SK-N-SH (cell line): ENCODE results near the gene MOCS3. TPM values are rescaled to one million over a fixed set of nuclear protein-coding genes. Genes with fewer than 3 reads are reported as not detected.

ENCODE experiments used
- CTCF ChIA-PET: fragments of 300-600, 350-600 bp; formaldehyde crosslinking; extraction: SDS; loops from one replicate; lab custom pipeline; 2021; lab: Yijun Ruan, JAX
- POLR2A ChIA-PET: fragments of 350-600 bp; sonication (Branson Sonifier 250); formaldehyde crosslinking; extraction: SDS; loops from one replicate; lab custom pipeline; 2020; ENCODE audit warnings: antibody characterized with exemption, inconsistent platforms; lab: Yijun Ruan, JAX
- DNase-seq: peaks from one replicate; pipeline ENCODE4 v3.0.0; 2012
- H2AFZ ChIP-seq: fragments of 200-600 bp; sonication (generic); 2 replicates; pipeline ENCODE4 v1.8.1; 2016; ENCODE audit warnings: antibody characterized with exemption, mild to moderate bottlenecking, low read depth
- H3F3A ChIP-seq: fragments of 200-600 bp; sonication (generic); replicated peaks from 2 replicates; pipeline ENCODE3; 2016; ENCODE audit warnings: antibody characterized with exemption, mild to moderate bottlenecking; ENCODE audit not compliant: insufficient read depth
- H3K27ac ChIP-seq, 2 experiments: fragments of 200-500 bp in 1 of 2; fragments of 200-600 bp in 1 of 2; sonication (Bioruptor generic) in 1 of 2; sonication (generic), shearing (Covaris generic) in 1 of 2; 2 replicates each; pipeline versions ENCODE4 v1.5.1 to v1.6.1; 2014 to 2016; ENCODE audit warnings: low read depth in 2 of 2, inconsistent platforms in 1 of 2, low read length in 1 of 2, mild to moderate bottlenecking in 1 of 2, mixed read lengths in 1 of 2
- H3K27me3 ChIP-seq: fragments of 200-600 bp; sonication (generic), shearing (Covaris generic); 2 replicates; pipeline ENCODE4 v1.6.1; 2016; ENCODE audit warnings: mixed run types; ENCODE audit not compliant: insufficient read depth
- H3K36me3 ChIP-seq, 2 experiments: fragments of 200-500 bp in 1 of 2; fragments of 200-600 bp in 1 of 2; sonication (Bioruptor generic) in 1 of 2; sonication (generic) in 1 of 2; replicated peaks in 1 of 2; 2 replicates each; pipeline versions ENCODE3 to v1.5.1; 2014 to 2016; ENCODE audit warnings: low read length in 1 of 2, mild to moderate bottlenecking in 1 of 2; ENCODE audit not compliant: insufficient read depth in 2 of 2, control insufficient read depth in 1 of 2
- H3K4me1 ChIP-seq, 2 experiments: fragments of 200-500 bp in 1 of 2; fragments of 200-600 bp in 1 of 2; sonication (Bioruptor generic) in 1 of 2; sonication (generic), shearing (Covaris generic) in 1 of 2; 2 replicates each; pipeline versions ENCODE4 v1.5.1 to v1.6.1; 2014 to 2016; ENCODE audit warnings: low read depth in 1 of 2, low read length in 1 of 2, mixed run types in 1 of 2; ENCODE audit not compliant: insufficient read depth in 2 of 2, control insufficient read depth in 1 of 2
- H3K4me2 ChIP-seq: fragments of 200-600 bp; sonication (generic), shearing (Covaris generic); 2 replicates; pipeline ENCODE4 v1.6.1; 2017; ENCODE audit warnings: mixed run types
- H3K4me3 ChIP-seq, 2 experiments: fragments of 200-500 bp in 1 of 2; fragments of 200-600 bp in 1 of 2; sonication (Bioruptor generic) in 1 of 2; sonication (generic), shearing (Covaris generic) in 1 of 2; 2 replicates each; pipeline versions ENCODE4 v1.5.1 to v1.8.1; 2014 to 2016; ENCODE audit warnings: low read depth in 2 of 2, inconsistent platforms in 1 of 2, low read length in 1 of 2, mild to moderate bottlenecking in 1 of 2, mixed read lengths in 1 of 2, moderate library complexity in 1 of 2
- H3K79me2 ChIP-seq: fragments of 200-600 bp; sonication (generic); 2 replicates; pipeline ENCODE4 v1.8.1; 2017; ENCODE audit warnings: mild to moderate bottlenecking; ENCODE audit not compliant: insufficient read depth
- H3K9ac ChIP-seq: fragments of 200-600 bp; sonication (generic); 2 replicates; pipeline ENCODE4 v1.6.1; 2017; ENCODE audit warnings: mixed run types
- H3K9me2 ChIP-seq: fragments of 200-600 bp; sonication (generic); 2 replicates; pipeline ENCODE4 v1.6.1; 2017; ENCODE audit warnings: mixed run types
- H3K9me3 ChIP-seq: fragments of 200-600 bp; sonication (generic); 2 replicates; pipeline ENCODE4 v1.6.1; 2017; ENCODE audit warnings: mixed run types, mild to moderate bottlenecking, moderate library complexity
- H4K20me1 ChIP-seq: fragments of 200-600 bp; sonication (generic); 2 replicates; pipeline ENCODE4 v1.6.1; 2017; ENCODE audit warnings: mild to moderate bottlenecking, mixed run types; ENCODE audit not compliant: insufficient read depth
- ELF1 ChIP-seq: IDR thresholded peaks from 2 replicates; pipeline ENCODE4 v1.4.0; 2012
- EP300 ChIP-seq, 2 experiments: IDR thresholded peaks; 2 replicates each; pipeline versions ENCODE4 v1.4.0 to v1.6.1; 2012; ENCODE audit warnings: borderline replicate concordance in 1 of 2, low read depth in 1 of 2, low read length in 1 of 2
- FOXJ3 ChIP-seq: sonication (generic); formaldehyde crosslinking; IDR thresholded peaks from 2 replicates; pipeline ENCODE4 v1.5.1; 2020; ENCODE audit warnings: mild to moderate bottlenecking, missing genetic modification reagents
- GABPA ChIP-seq: IDR thresholded peaks from 2 replicates; pipeline ENCODE4 v1.4.0; 2012; ENCODE audit warnings: low read depth, mild to moderate bottlenecking
- MXI1 ChIP-seq: IDR thresholded peaks from 2 replicates; pipeline ENCODE4 v1.6.1; 2012; ENCODE audit warnings: mild to moderate bottlenecking, low read depth, low read length, improper control_type of control experiment
- NFIC ChIP-seq: IDR thresholded peaks from 2 replicates; pipeline ENCODE4 v1.4.0; 2012; ENCODE audit warnings: borderline replicate concordance
- NRF1 ChIP-seq: IDR thresholded peaks from 2 replicates; pipeline ENCODE4 v1.6.1; 2012; ENCODE audit warnings: low read depth, mild to moderate bottlenecking, low read length
- PBX3 ChIP-seq: IDR thresholded peaks from 2 replicates; pipeline ENCODE4; 2012
- POLR2AphosphoS5 ChIP-seq: IDR thresholded peaks from 2 replicates; pipeline ENCODE4 v1.6.1; 2012; ENCODE audit warnings: low read depth, low read length
- RAD21 ChIP-seq: IDR thresholded peaks from 2 replicates; pipeline ENCODE4 v1.6.1; 2012; ENCODE audit warnings: mild to moderate bottlenecking, low read length
- RFX5 ChIP-seq: IDR thresholded peaks from 2 replicates; pipeline ENCODE4 v1.6.1; 2012; ENCODE audit warnings: mild to moderate bottlenecking, improper control_type of control experiment, low read length
- RXRA ChIP-seq: IDR thresholded peaks from 2 replicates; pipeline ENCODE4 v1.4.0; 2012; ENCODE audit warnings: low read depth, mild to moderate bottlenecking, borderline replicate concordance
- TEAD4 ChIP-seq: IDR thresholded peaks from 2 replicates; pipeline ENCODE4 v1.4.0; 2012; ENCODE audit warnings: mild to moderate bottlenecking, borderline replicate concordance; ENCODE audit not compliant: insufficient read depth
- YY1 ChIP-seq: IDR thresholded peaks from 2 replicates; pipeline ENCODE4 v1.4.0; 2012; ENCODE audit warnings: low read depth, mild to moderate bottlenecking
- ZBTB33 ChIP-seq: IDR thresholded peaks from 2 replicates; pipeline ENCODE4 v1.4.0; 2012; ENCODE audit warnings: low read depth, borderline replicate concordance
- WGBS: methylation state at CpG from one replicate; pipeline ENCODE4 v1.1.6; 2017; ENCODE audit warnings: low lambda C conversion rate; 5-methylcytosine and 5-hydroxymethylcytosine counted together
- polyA plus RNA-seq, 3 experiments: library from polyadenylated mRNA; depleted of rRNA; stranded (reverse); fragments of >200 nt; gene quantifications; 2 replicates each; pipeline ENCODE4 v1.2.3, GENCODE V29; 2012
- TF ChIP-seq, protein P1 (sequence below): fragments of 200-600 bp; sonication (generic); IDR thresholded peaks from 2 replicates; pipeline ENCODE4 v1.6.1; 2017; ENCODE audit warnings: antibody characterized with exemption, mild to moderate bottlenecking, moderate library complexity

MOCS3 gene
- polyA plus RNA-seq, 1 of the 3 experiments (the other 2 are of a cell fraction): 4.0 TPM

- TF ChIP-seq PBX3: peak; percentile 70
- TF ChIP-seq GABPA: peak; percentile 66
- peak; percentile 97 for TF ChIP-seq ZBTB33
- TF ChIP-seq RAD21: peak; percentile 16; the same call in 1 of the 2 replicates
- peak; percentile 46; the same call in 1 of the 2 replicates for TF ChIP-seq TEAD4
- peak; percentile 25; the same call in 1 of the 2 replicates for TF ChIP-seq NFIC
- TF ChIP-seq ELF1: no peak; the same call in 1 of the 2 replicates
- TF ChIP-seq NRF1: no peak
- TF ChIP-seq, protein P1, sequence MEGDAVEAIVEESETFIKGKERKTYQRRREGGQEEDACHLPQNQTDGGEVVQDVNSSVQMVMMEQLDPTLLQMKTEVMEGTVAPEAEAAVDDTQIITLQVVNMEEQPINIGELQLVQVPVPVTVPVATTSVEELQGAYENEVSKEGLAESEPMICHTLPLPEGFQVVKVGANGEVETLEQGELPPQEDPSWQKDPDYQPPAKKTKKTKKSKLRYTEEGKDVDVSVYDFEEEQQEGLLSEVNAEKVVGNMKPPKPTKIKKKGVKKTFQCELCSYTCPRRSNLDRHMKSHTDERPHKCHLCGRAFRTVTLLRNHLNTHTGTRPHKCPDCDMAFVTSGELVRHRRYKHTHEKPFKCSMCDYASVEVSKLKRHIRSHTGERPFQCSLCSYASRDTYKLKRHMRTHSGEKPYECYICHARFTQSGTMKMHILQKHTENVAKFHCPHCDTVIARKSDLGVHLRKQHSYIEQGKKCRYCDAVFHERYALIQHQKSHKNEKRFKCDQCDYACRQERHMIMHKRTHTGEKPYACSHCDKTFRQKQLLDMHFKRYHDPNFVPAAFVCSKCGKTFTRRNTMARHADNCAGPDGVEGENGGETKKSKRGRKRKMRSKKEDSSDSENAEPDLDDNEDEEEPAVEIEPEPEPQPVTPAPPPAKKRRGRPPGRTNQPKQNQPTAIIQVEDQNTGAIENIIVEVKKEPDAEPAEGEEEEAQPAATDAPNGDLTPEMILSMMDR: peak; percentile 68
Observed at GRCh38 chr20:50931306-50932015, 27.2 kb upstream of the MOCS3 start, which contains the start of gene ADNP (continued).

- H3F3A ChIP-seq: peaks cover 56% of the 10 kb centered on the region
- no peak for TF ChIP-seq YY1
- TF ChIP-seq ZBTB33: no peak
- no peak for TF ChIP-seq MXI1
- TF ChIP-seq POLR2AphosphoS5: no peak
- no peak for TF ChIP-seq RXRA
- no peak for TF ChIP-seq RAD21
- TF ChIP-seq RFX5: no peak
- TF ChIP-seq EP300 (IDR thresholded peaks at IDR 0.05; ENCODE audit: borderline replicate concordance in 1 of 2, low read depth in 1 of 2, low read length in 1 of 2): no peak
- no peak for TF ChIP-seq FOXJ3 (CRISPR knock-in tag)
- TF ChIP-seq, all 33 proteins: peak for 0
- peaks cover 19 to 36% of the 10 kb centered on the region in 2 experiments for H3K4me1 ChIP-seq
- H3K4me2 ChIP-seq: peak overlapping the region; percentile 70; the same call in 1 of the 2 replicates
- POLR2A ChIA-PET: interaction anchor here (0.5 to 3.4 kb wide), 8 partner anchors 16 to 159 kb away, joined by 3 to 40 read pairs (median 4); partner anchors contain the start of genes BCAS4, DPM1 and MOCS3
- H3K27me3 ChIP-seq: no peaks in the 10 kb centered on the region
- H3K79me2 ChIP-seq: peaks cover 35% of the 10 kb centered on the region
- H3K4me3 ChIP-seq: peak overlapping the region; percentile 49 to 94; a peak in 3 of 4 replicates
- no peaks in the 10 kb centered on the region for H3K9me3 ChIP-seq
- peaks cover 22% of the 10 kb centered on the region for H4K20me1 ChIP-seq
- H2AFZ ChIP-seq: peak overlapping the region; percentile 69; the same call in 1 of the 2 replicates
- peak overlapping the region; percentile 78; the same call in 1 of the 2 replicates for H3K9ac ChIP-seq
- H3K36me3 ChIP-seq: peaks cover 60 to 63% of the 10 kb centered on the region in 2 experiments
- CTCF ChIA-PET: interaction anchor here (0.7 to 16.1 kb wide), 15 partner anchors 8 to 298 kb away, joined by 3 to 340 read pairs (median 4); partner anchors contain the start of gene BCAS4
- H3K9me2 ChIP-seq: no peaks in the 10 kb centered on the region
- WGBS: 61% methylated on average over 6 of the region's 6 CpGs
- no peak for DNase-seq
- H3K27ac ChIP-seq: peak overlapping the region; percentile 93 to 99
Observed at GRCh38 chr20:50932016-50932485, 26.6 kb upstream of the MOCS3 start.
